Suprapubic skin (tissue), 4 donors: ENCODE data around the gene SESN3. TPM values are rescaled to one million over a fixed set of nuclear protein-coding genes. Genes with fewer than 3 reads are reported as not detected.
A peak's percentile ranks its signal among the peaks of the same experiment; 100 is the strongest.

ENCODE experiments used
- DNase-seq, 2 donors: peaks; one replicate each; pipeline ENCODE4 v3.0.0-alpha.2; 2019; ENCODE audit warnings: low spot score in 2 of 2
- H3K27ac ChIP-seq: fragments of 200-600 bp; sonication (generic); one replicate; pipeline ENCODE4 v1.5.1; 2019
- H3K27me3 ChIP-seq: fragments of 200-600 bp; sonication (generic); one replicate; pipeline ENCODE4 v1.5.1; 2019
- H3K36me3 ChIP-seq: fragments of 200-600 bp; sonication (generic); one replicate; pipeline ENCODE4 v1.5.1; 2019
- H3K4me1 ChIP-seq: fragments of 200-600 bp; sonication (generic); one replicate; pipeline ENCODE4 v1.5.1; 2019
- H3K4me3 ChIP-seq: fragments of 200-600 bp; sonication (generic); one replicate; pipeline ENCODE4 v1.5.1; 2019; ENCODE audit warnings: mild to moderate bottlenecking
- H3K9me3 ChIP-seq: fragments of 200-600 bp; sonication (generic); one replicate; pipeline ENCODE4 v1.5.1; 2019
- EP300 ChIP-seq: sonication (generic); formaldehyde crosslinking; IDR thresholded peaks from one replicate; pipeline ENCODE4 v1.6.1; 2017; ENCODE audit warnings: antibody characterized with exemption
- POLR2A ChIP-seq, 2 donors: fragments of 450-650 bp; IDR thresholded peaks; one replicate each; pipeline ENCODE4 v1.6.1; 2017; ENCODE audit warnings: antibody characterized with exemption in 2 of 2, mild to moderate bottlenecking in 2 of 2, moderate library complexity in 2 of 2
- POLR2AphosphoS5 ChIP-seq, 3 donors: sonication (generic); formaldehyde crosslinking; IDR thresholded peaks; one replicate each; pipeline ENCODE4 v1.6.1; 2017; ENCODE audit warnings: antibody characterized with exemption in 3 of 3
- WGBS: methylation state at CpG from one replicate; pipeline ENCODE4 v1.1.5; 2018; 5-methylcytosine and 5-hydroxymethylcytosine counted together
- total RNA-seq, 4 donors: library from RNA; depleted of rRNA; stranded (reverse); fragments of >200 nt; gene quantifications; one replicate each; pipeline ENCODE4 v1.1.0, GENCODE V29; 2016
- TF ChIP-seq, protein P1 (sequence below), 2 donors: fragments of 200-600 bp in 1 of 2; fragments of 450-650 bp in 1 of 2; sonication (generic) in 1 of 2; IDR thresholded peaks; one replicate each; pipeline ENCODE4 v1.5.1; 2016 to 2019; ENCODE audit warnings: antibody characterized with exemption in 2 of 2, mild to moderate bottlenecking in 1 of 2, moderate library complexity in 1 of 2

Gene SESN3
- total RNA-seq, 4 donors from 2014 or later: 27.6 to 41.0 (median 32.1) TPM

GRCh38 chr11:95163106-95163505 lies 67.9 kb downstream of the SESN3 start:
- H3K9me3 ChIP-seq: no peaks in the 10 kb centered on the region
- TF ChIP-seq, protein P1, sequence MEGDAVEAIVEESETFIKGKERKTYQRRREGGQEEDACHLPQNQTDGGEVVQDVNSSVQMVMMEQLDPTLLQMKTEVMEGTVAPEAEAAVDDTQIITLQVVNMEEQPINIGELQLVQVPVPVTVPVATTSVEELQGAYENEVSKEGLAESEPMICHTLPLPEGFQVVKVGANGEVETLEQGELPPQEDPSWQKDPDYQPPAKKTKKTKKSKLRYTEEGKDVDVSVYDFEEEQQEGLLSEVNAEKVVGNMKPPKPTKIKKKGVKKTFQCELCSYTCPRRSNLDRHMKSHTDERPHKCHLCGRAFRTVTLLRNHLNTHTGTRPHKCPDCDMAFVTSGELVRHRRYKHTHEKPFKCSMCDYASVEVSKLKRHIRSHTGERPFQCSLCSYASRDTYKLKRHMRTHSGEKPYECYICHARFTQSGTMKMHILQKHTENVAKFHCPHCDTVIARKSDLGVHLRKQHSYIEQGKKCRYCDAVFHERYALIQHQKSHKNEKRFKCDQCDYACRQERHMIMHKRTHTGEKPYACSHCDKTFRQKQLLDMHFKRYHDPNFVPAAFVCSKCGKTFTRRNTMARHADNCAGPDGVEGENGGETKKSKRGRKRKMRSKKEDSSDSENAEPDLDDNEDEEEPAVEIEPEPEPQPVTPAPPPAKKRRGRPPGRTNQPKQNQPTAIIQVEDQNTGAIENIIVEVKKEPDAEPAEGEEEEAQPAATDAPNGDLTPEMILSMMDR (IDR thresholded peaks at IDR 0.05): no peak
- no peak for TF ChIP-seq EP300
- no peak for TF ChIP-seq POLR2A (IDR thresholded peaks at IDR 0.05)
- no peak for TF ChIP-seq POLR2AphosphoS5 (IDR thresholded peaks at IDR 0.05)
- 39% methylated on average over 4 of the region's 4 CpGs for WGBS

GRCh38 chr11:95161248-95161647 lies 69.8 kb downstream of the SESN3 start:
- TF ChIP-seq POLR2A (IDR thresholded peaks at IDR 0.05): no peak
- TF ChIP-seq EP300: no peak
- TF ChIP-seq, protein P1 (IDR thresholded peaks at IDR 0.05): no peak
- TF ChIP-seq POLR2AphosphoS5 (IDR thresholded peaks at IDR 0.05): no peak
- H3K4me3 ChIP-seq: no peak overlapping the region
- 100% methylated on average over 1 of the region's 1 CpG for WGBS
- peaks cover 11% of the 10 kb centered on the region for H3K4me1 ChIP-seq
- H3K27me3 ChIP-seq: no peaks in the 10 kb centered on the region
- H3K9me3 ChIP-seq: no peaks in the 10 kb centered on the region
- no peak for DNase-seq
- H3K27ac ChIP-seq: no peak overlapping the region
- H3K36me3 ChIP-seq: no peaks in the 10 kb centered on the region

More at GRCh38 chr11:95163106-95163505, 67.9 kb downstream of the SESN3 start:
- no peak for DNase-seq
- H3K4me3 ChIP-seq: no peak overlapping the region
- H3K27me3 ChIP-seq: no peaks in the 10 kb centered on the region
- H3K4me1 ChIP-seq: no peaks in the 10 kb centered on the region
- H3K27ac ChIP-seq: no peak overlapping the region
- H3K36me3 ChIP-seq: no peaks in the 10 kb centered on the region

GRCh38 chr11:95157824-95158223 lies 73.2 kb downstream of the SESN3 start:
- Histone ChIP-seq H3K4me1 (peaks cover 25% of the 10 kb centered on the region), H3K36me3 (no peaks in the 10 kb centered on the region), H3K4me3 (no peak overlapping the region), H3K9me3 (no peaks in the 10 kb centered on the region), H3K27me3 (no peaks in the 10 kb centered on the region), H3K27ac (no peak overlapping the region)
- 88% methylated on average over 1 of the region's 1 CpG for WGBS
- no peak for DNase-seq
- TF ChIP-seq POLR2AphosphoS5 (IDR thresholded peaks at IDR 0.05): no peak
- TF ChIP-seq, protein P1 (IDR thresholded peaks at IDR 0.05): no peak
- no peak for TF ChIP-seq POLR2A (IDR thresholded peaks at IDR 0.05)
- TF ChIP-seq EP300: no peak

DNA sequence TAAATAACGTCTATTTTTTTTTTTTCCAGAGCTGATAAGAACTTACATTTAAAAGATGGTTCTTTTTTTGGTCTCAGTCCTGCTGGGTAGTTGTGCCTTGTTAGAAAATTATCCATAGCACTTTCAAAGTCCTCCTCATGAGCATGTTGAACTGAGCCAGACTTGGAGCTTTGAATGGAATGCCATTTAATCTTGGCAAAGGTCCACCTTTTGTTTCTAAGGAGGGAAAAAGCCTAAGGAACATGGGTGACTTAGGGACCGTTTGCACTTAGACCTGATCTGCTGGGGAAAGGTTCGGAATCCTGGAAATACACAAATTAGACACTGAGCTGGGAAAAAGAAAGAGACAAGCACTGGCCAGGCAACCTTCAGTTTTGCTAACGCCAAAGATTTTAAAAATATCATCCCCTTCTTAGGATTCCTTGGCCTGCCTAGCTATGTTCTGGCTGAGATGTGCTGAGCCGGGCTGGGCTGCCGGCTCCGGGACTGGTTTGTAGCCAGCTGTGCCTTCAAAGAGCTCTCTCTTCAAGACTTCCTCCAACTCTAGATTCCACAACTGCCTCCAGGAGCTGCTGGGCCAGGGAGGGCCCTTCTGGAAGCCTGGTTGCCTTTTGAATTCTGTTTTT lies 74.0 kb downstream of the SESN3 start:
- DNase-seq: no peak
- no peak for TF ChIP-seq POLR2AphosphoS5 (IDR thresholded peaks at IDR 0.05)
- TF ChIP-seq EP300: no peak
- TF ChIP-seq POLR2A (IDR thresholded peaks at IDR 0.05): no peak
- TF ChIP-seq, protein P1 (IDR thresholded peaks at IDR 0.05): no peak
- Histone ChIP-seq H3K9me3 (no peaks in the 10 kb centered on the region), H3K36me3 (no peaks in the 10 kb centered on the region), H3K4me3 (no peak overlapping the region), H3K27me3 (no peaks in the 10 kb centered on the region), H3K27ac (peak overlapping the region; percentile 22), H3K4me1 (peaks cover 29% of the 10 kb centered on the region)
- WGBS: 32% methylated on average over 7 of the region's 7 CpGs

DNA sequence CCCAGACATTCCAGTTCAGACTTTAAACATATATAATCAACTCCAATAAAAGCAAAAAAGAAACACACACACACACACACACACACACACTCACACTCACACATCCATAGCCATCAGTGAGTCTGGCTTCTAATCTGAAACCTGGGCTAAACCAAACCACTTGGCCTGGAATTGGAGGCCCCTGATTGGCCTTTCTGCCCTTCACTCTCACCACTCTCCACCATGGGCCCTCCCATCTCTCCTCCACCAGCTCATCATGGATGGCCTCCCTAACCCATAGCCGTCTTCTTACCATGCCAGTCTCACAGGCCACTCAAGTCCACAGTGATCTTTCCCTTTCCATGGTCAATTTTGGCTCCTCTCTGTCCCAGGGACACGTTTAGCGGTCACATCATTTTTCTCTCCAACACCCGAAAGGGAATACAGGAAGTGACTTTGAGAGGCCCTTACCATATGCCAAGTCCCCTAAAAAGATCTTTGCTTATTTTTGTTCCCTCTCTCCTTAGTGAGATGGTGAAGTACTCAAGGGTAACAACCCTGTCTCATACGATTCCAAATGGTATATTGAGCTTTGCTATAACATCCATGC lies 74.8 kb downstream of the SESN3 start:
- Histone ChIP-seq H3K4me1 (peaks cover 34% of the 10 kb centered on the region), H3K27me3 (no peaks in the 10 kb centered on the region), H3K27ac (no peak overlapping the region), H3K4me3 (no peak overlapping the region), H3K36me3 (no peaks in the 10 kb centered on the region), H3K9me3 (no peaks in the 10 kb centered on the region)
- DNase-seq: no peak
- WGBS: 88% methylated on average over 5 of the region's 5 CpGs
- TF ChIP-seq, protein P1 (IDR thresholded peaks at IDR 0.05): no peak
- TF ChIP-seq POLR2AphosphoS5 (IDR thresholded peaks at IDR 0.05) (no peak), EP300 (no peak), POLR2A (IDR thresholded peaks at IDR 0.05) (no peak)
